Measurements from ENCODE around the gene PROB1.
A peak's percentile ranks its signal among the peaks of the same experiment; 100 is the strongest.
"Not testable (repeated sequence)": the region's sequence is repeated elsewhere in the genome, so short reads cannot be mapped to it uniquely, and the experiment has no call there.

PROB1 gene

GRCh38 chr5:139394654-139395566, at the start of gene PROB1:
Gene PROB1 (minus strand): TSS chr5:139395104. CDS start chr5:139395081, 23 bp downstream.
- DNase-seq: no peak

GRCh38 chr5:139443831-139444453, 49.0 kb upstream of the PROB1 start:
- DNase-seq: peak; percentile 38

- DNase-seq: not testable (repeated sequence)
Observed at GRCh38 chr5:139440416-139440815, 45.5 kb upstream of the PROB1 start.

- peak; percentile 93 for DNase-seq
Observed at GRCh38 chr5:139439013-139439903, 44.4 kb upstream of the PROB1 start, which contains the start of gene DNAJC18. Gene DNAJC18 (minus strand): TSS chr5:139439525. CDS start chr5:139439445, 80 bp downstream.

- DNase-seq: no peak
Observed at GRCh38 chr5:139438707-139439012, 43.8 kb upstream of the PROB1 start.

GRCh38 chr5:139435676-139436075, 40.8 kb upstream of the PROB1 start:
- no peak for DNase-seq

GRCh38 chr5:139431706-139432105, 36.8 kb upstream of the PROB1 start:
- DNase-seq: no peak

- DNase-seq: no peak
Observed at GRCh38 chr5:139430015-139430414, 35.1 kb upstream of the PROB1 start.

GRCh38 chr5:139426203-139426885, 31.4 kb upstream of the PROB1 start:
- DNase-seq: no peak

- DNase-seq: no peak
Observed at GRCh38 chr5:139425497-139425896, 30.6 kb upstream of the PROB1 start.

- peak; percentile 87 for DNase-seq
Observed at GRCh38 chr5:139422307-139422893, 27.5 kb upstream of the PROB1 start.

- DNase-seq: no peak
Observed at GRCh38 chr5:139419226-139420192, 24.6 kb upstream of the PROB1 start.

GRCh38 chr5:139418793-139419192, 23.9 kb upstream of the PROB1 start:
- DNase-seq: no peak

- no peak for DNase-seq
Observed at GRCh38 chr5:139417214-139417613, 22.3 kb upstream of the PROB1 start.

- DNase-seq: no peak
Observed at GRCh38 chr5:139416651-139417050, 21.7 kb upstream of the PROB1 start.

GRCh38 chr5:139415869-139416268, 21.0 kb upstream of the PROB1 start:
- no peak for DNase-seq

GRCh38 chr5:139415221-139415861, 20.4 kb upstream of the PROB1 start:
- peak; percentile 86 for DNase-seq

GRCh38 chr5:139414581-139415130, 19.8 kb upstream of the PROB1 start:
- no peak for DNase-seq

GRCh38 chr5:139413963-139414362, 19.1 kb upstream of the PROB1 start:
- DNase-seq: no peak

GRCh38 chr5:139413153-139413552, 18.2 kb upstream of the PROB1 start:
- no peak for DNase-seq

Measured in activated CD4-positive, alpha-beta T cell treated with anti-CD3 and anti-CD28 coated beads, Interleukin-2, amount 50 U/mL, for 16 hours (primary cell).